HG03159 (cell line): ENCODE measurements around the gene AHSP.
"Not testable (repeated sequence)": the region's sequence is repeated elsewhere in the genome, so short reads cannot be mapped to it uniquely, and the experiment has no call there.

ENCODE experiments used
- ATAC-seq: cut with Tn5 transposase; IDR thresholded peaks from one replicate; pipeline ENCODE4 v1.9.1; 2021; ENCODE audit warnings: mild to moderate bottlenecking, moderate library complexity; ENCODE audit not compliant: unreplicated experiment

The AHSP gene, protein sequence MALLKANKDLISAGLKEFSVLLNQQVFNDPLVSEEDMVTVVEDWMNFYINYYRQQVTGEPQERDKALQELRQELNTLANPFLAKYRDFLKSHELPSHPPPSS

GRCh38 chr16:31527734-31528274 lies at the start of gene AHSP:
TSS of gene AHSP (plus strand) at chr16:31527900. CDS start at chr16:31528140, 240 bp downstream.
- ATAC-seq: no peak

- no peak for ATAC-seq
These were observed 48.7 kb upstream of the AHSP start for GRCh38 chr16:31478956-31479355.

GRCh38 chr16:31479751-31480150 lies 47.9 kb upstream of the AHSP start:
- no peak for ATAC-seq

DNA sequence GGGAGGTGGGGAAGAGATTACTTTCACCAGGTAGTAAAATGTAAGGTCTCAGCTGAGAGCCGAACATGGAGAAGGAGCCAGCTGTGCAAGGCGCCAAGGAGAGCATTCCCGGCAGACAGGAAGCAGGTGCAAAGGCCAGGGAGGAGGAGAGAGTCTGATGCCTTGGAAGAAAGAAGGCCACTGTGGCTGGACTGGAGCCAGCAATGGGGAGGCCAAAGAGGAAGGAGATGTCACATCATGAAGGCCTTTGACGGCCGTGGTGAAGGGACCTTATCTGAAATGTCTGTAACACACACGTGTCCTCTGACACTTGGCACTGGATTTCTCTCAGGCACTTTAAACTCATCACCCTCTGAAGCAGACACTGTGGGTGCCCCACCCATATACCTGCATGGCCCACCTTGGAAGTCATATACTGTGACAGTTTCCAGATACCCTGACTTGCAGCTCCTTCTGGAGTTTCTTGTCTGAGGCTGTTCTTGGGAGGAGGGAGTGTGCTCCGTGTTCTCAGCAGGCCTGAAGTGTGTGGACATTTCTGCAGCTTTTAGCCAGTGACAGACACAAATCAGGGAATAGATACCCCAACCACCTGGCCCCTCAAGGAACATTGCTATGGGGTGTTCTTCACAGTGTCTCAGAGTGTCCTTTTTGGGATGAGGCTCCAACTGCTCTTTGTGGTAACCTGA lies 46.7 kb upstream of the AHSP start:
- no peak for ATAC-seq

GRCh38 chr16:31483081-31483480 lies 44.6 kb upstream of the AHSP start, which contains the start of gene SLC5A2:
TSS of gene SLC5A2 (plus strand) at chr16:31483123. CDS start at chr16:31483137, 14 bp downstream.
- ATAC-seq: no peak

DNA sequence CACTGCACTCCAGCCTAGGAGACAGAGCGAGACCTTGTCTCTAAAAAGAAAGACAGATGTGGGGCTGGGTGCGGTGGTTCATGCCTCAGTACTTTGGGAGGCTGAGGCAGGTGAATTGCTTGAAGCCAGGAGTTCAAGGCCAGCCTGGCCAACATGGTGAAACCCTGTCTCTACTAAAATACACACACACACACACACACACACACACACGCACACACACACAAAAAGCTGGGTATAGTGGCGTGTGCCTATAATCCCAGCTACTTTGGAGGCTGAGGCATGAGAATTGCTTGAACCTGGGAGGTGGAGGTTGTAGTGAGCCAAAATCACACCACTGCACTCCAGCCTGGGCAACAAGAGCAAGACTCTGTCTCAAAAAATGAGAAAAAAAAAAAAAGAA lies 43.7 kb upstream of the AHSP start:
- ATAC-seq: not testable (repeated sequence)

- no peak for ATAC-seq
These were observed 43.1 kb upstream of the AHSP start for GRCh38 chr16:31484491-31485171.

DNA sequence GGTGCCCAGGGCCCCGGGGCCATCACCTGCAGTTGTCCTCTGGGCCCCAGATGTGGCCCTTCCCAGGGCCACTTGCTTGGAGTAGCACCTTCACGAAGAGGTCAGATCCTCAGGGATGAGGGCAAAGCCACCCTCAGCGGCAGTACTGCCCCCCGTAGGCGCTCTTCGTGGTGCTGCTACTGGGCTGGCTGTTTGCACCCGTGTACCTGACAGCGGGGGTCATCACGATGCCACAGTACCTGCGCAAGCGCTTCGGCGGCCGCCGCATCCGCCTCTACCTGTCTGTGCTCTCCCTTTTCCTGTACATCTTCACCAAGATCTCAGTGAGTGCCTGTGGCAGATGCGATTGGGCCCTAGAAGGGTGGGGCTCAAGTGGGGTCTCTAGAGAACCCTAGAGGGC lies 42.1 kb upstream of the AHSP start:
- ATAC-seq: no peak

GRCh38 chr16:31486045-31486444 lies 41.7 kb upstream of the AHSP start:
- no peak for ATAC-seq

- no peak for ATAC-seq
These were observed 40.5 kb upstream of the AHSP start for GRCh38 chr16:31487071-31487719.

- ATAC-seq: peak; percentile 85
These were observed 39.8 kb upstream of the AHSP start for GRCh38 chr16:31487720-31488467.

DNA sequence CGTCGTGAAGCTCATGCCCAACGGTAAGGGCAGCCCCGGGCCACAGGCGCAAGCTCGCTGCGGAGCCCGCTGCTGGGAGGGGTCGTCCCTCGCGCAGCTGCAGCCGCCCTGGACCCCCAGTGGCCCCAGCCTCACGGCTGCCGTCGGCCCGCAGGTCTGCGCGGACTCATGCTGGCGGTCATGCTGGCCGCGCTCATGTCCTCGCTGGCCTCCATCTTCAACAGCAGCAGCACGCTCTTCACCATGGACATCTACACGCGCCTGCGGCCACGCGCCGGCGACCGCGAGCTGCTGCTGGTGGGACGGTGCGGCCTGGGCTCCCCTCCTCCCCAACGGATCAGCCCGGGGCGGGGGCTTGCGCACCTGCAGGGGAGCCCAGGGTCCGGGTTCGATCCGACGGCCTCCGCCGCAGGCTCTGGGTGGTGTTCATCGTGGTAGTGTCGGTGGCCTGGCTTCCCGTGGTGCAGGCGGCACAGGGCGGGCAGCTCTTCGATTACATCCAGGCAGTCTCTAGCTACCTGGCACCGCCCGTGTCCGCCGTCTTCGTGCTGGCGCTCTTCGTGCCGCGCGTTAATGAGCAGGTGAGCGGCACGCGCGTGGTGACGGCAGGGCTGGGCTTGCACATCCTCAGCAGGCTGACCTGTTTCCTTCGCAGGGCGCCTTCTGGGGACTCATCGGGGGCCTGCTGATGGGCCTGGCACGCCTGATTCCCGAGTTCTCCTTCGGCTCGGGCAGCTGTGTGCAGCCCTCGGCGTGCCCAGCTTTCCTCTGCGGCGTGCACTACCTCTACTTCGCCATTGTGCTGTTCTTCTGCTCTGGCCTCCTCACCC lies 39.0 kb upstream of the AHSP start:
- ATAC-seq: no peak

- ATAC-seq: no peak
These were observed 38.5 kb upstream of the AHSP start for GRCh38 chr16:31489298-31489564.

- no peak for ATAC-seq
These were observed 37.8 kb upstream of the AHSP start for GRCh38 chr16:31489616-31490584.

- no peak for ATAC-seq
These were observed 35.8 kb upstream of the AHSP start for GRCh38 chr16:31491778-31492418.

DNA sequence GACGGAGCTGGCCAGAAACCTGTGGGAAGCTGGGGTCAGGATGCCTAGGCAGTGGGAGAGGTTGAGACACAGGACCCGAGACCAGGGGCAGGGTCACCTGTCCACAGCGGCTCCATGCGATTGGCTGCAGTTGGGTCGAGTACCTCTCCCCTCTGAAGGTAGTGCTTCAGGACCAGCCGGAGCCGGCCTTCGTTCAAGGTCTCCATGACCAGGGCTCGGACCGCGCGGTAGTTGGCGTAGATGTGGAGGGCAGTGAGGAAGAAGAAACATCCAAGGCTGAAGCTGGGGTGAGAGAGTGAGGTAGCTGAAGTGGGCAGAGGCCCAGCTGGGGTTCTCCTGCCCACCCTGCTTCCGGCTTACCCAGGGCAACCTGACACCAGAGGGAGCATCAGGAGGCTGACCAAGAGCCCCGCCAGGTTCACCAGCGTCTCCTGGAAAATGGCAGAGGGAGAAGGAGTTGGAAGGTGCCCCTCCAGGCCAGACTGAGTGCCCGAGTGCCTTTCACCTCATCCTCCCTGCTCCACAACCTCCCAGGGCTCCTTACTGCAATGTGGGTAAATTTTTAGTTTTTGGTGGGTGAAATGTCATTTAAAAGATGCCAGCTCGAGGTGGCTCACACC lies 34.1 kb upstream of the AHSP start:
- ATAC-seq: no peak

DNA sequence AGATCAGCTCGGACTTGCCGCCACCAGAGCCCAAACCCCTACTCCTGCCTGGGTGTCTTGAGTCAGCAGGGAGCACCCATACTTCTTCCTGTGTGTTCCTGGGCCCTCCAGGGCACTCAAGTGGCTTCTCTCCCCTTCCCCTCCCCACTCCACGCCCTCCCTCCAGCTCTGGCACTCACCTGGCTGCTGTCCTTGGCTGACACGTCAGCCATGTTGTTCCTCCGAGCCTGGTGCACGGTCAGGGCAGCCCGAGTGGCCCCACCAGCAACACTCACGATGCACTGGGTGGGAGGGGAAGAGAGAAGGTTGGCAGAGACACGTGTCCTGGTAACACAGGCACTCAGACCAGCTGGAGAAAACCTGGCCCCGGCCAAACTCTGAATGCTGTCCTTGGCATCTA lies 31.0 kb upstream of the AHSP start:
- no peak for ATAC-seq

DNA sequence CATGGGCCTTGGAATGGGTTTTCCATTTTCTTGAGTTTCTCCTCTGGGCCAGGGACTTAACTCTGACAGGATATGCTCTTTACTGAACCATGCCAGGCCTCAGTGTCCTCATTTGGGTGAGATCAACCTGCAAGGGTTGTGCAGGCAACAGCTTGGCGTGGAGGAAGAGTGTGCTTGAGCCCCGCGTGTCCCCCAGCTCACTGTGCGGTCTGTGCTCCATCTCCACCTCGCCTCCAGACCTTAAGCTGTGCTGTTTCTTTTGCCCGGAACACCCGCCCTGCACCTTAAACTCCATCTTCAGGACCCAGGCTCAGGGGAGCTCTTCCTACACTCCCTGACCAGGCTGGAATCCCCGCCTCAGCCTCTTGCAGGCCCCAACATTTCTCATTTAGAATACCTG lies 29.2 kb upstream of the AHSP start:
- no peak for ATAC-seq
